CD4-positive, alpha-beta T cell (primary cell): ENCODE data around the gene ANKH. TPM values are rescaled to one million over a fixed set of nuclear protein-coding genes. Genes with fewer than 3 reads are reported as not detected.

Experiments used
- ATAC-seq: fragments of 200-7000 bp; cut with Tn5 transposase; one replicate; pipeline ENCODE4 v1.10.0; 2022; ENCODE audit warnings: mild to moderate bottlenecking; ENCODE audit not compliant: poor library complexity
- CTCF ChIA-PET: fragments of 350-600 bp; sonication (Branson Sonifier 250); formaldehyde crosslinking; loops from one replicate; lab custom pipeline; 2021; ENCODE audit warnings: antibody characterized with exemption, inconsistent platforms; lab: Charles Lee
- POLR2A ChIA-PET: fragments of 350-600 bp; sonication (Branson Sonifier 250); formaldehyde crosslinking; loops from one replicate; lab custom pipeline; 2021; ENCODE audit warnings: antibody characterized with exemption, inconsistent platforms; lab: Charles Lee
- DNase-seq, 14 experiments: peaks; one replicate each; pipeline ENCODE4 v3.0.0-alpha.2; 2013 to 2020; ENCODE audit warnings: mixed read lengths in 2 of 14
- H3K27ac ChIP-seq, 2 donors: one replicate each; pipeline versions ENCODE4 v1.5.1 to v1.7.0; 2013; ENCODE audit warnings: low read length in 2 of 2, low read depth in 1 of 2, mild to moderate bottlenecking in 1 of 2
- H3K27me3 ChIP-seq, 2 experiments: 1 replicate in 1 of 2; 2 replicates in 1 of 2; pipeline versions ENCODE4 v1.6.1 to v1.7.0; 2013; ENCODE audit warnings: low read length in 2 of 2, control low read depth in 1 of 2, mild to moderate bottlenecking in 1 of 2, moderate library complexity in 1 of 2; ENCODE audit not compliant: insufficient read depth in 2 of 2, control insufficient read depth in 1 of 2
- H3K36me3 ChIP-seq: one replicate; pipeline ENCODE4 v1.6.1; 2013; ENCODE audit warnings: low read length, control low read depth; ENCODE audit not compliant: insufficient read depth
- H3K4me1 ChIP-seq: one replicate; pipeline ENCODE4 v1.6.1; 2013; ENCODE audit warnings: low read length, control low read depth; ENCODE audit not compliant: insufficient read depth
- H3K4me3 ChIP-seq: one replicate; pipeline ENCODE4 v1.5.1; 2013; ENCODE audit warnings: mild to moderate bottlenecking, low read length, moderate library complexity
- H3K9me3 ChIP-seq, 2 experiments: 1 replicate in 1 of 2; 2 replicates in 1 of 2; pipeline versions ENCODE4 v1.6.1 to v1.7.0; 2013; ENCODE audit warnings: low read length in 2 of 2, mild to moderate bottlenecking in 2 of 2, control low read depth in 1 of 2, moderate library complexity in 1 of 2; ENCODE audit not compliant: control insufficient read depth in 1 of 2, insufficient read depth in 1 of 2
- H3K27ac Mint-ChIP-seq: one replicate; pipeline ENCODE4 v1.8.0; 2020; ENCODE audit warnings: mixed read lengths
- H3K27me3 Mint-ChIP-seq: one replicate; pipeline ENCODE4 v1.8.0; 2021; ENCODE audit warnings: mixed read lengths
- H3K36me3 Mint-ChIP-seq: one replicate; pipeline ENCODE4 v1.8.0; 2021; ENCODE audit warnings: low read depth, mixed read lengths
- H3K4me1 Mint-ChIP-seq: one replicate; pipeline ENCODE4 v1.8.0; 2021; ENCODE audit warnings: low read depth, mixed read lengths
- H3K4me3 Mint-ChIP-seq: one replicate; pipeline ENCODE4 v1.8.0; 2020; ENCODE audit warnings: mild to moderate bottlenecking, mixed read lengths
- H3K9me3 Mint-ChIP-seq: one replicate; pipeline ENCODE4 v1.8.0; 2020; ENCODE audit warnings: mixed read lengths
- CTCF ChIP-seq: fragments of 200-600 bp; IDR thresholded peaks from one replicate; pipeline ENCODE4 v1.8.0; 2022; ENCODE audit warnings: antibody characterized with exemption, mild to moderate bottlenecking
- intact Hi-C, 2 experiments: fragments of 100-400 bp; cut with DNase I in 1 of 2; cut with micrococcal nuclease in 1 of 2; formaldehyde crosslinking; loops; one replicate each; pipeline versions ENCODE4 v1.15.1 to v1.9.0; 2023 to 2025; cut with DNase I, micrococcal nuclease
- total RNA-seq, 174 experiments: library from RNA in 2 of 174; stranded (reverse) in 2 of 174; gene quantifications; one replicate each; pipeline ENCODE4 v1.2.3 and lab custom pipeline; 2021 to 2026

The ANKH gene
- total RNA-seq, 2 experiments from 2014 or later, result 69.5 to 72.3 TPM

GRCh38 chr5:14873790-14874189, 2.2 kb upstream of the ANKH start:
- Histone ChIP-seq H3K27ac (no peak overlapping the region), H3K9me3 (no peaks in the 10 kb centered on the region), H3K27me3 (no peaks in the 10 kb centered on the region), H3K36me3 (no peaks in the 10 kb centered on the region), H3K4me3 (no peak overlapping the region), H3K4me1 (peaks cover 21% of the 10 kb centered on the region)
- Mint-ChIP-seq H3K4me1 (peaks cover 34% of the 10 kb centered on the region), H3K36me3 (peaks cover 8% of the 10 kb centered on the region), H3K27ac (peak overlapping the region; percentile 53), H3K9me3 (no peaks in the 10 kb centered on the region), H3K27me3 (no peaks in the 10 kb centered on the region), H3K4me3 (peak overlapping the region; percentile 77)
- CTCF ChIA-PET, result interaction anchor here (0.9 to 1.1 kb wide), 2 partner anchors 147 to 188 kb away, joined by 5 to 6 read pairs; no protein-coding TSS in a partner anchor
- ATAC-seq, result no peak
- no peak for TF ChIP-seq CTCF
- intact Hi-C loops, result loop anchor here (2.0 to 5.0 kb wide), 5 partner anchors 129 to 291 kb away; partner anchors contain the start of gene OTULINL (in 1 of the 2)
- DNase-seq, result no peak
- POLR2A ChIA-PET, result interaction anchor here (1.0 to 4.5 kb wide), 5 partner anchors 64 to 188 kb away, joined by 3 to 35 read pairs (median 3); no protein-coding TSS in a partner anchor

- Histone ChIP-seq H3K9me3 (no peaks in the 10 kb centered on the region), H3K27ac (peak overlapping the region in 1 of 2 donors; percentile 64), H3K36me3 (no peaks in the 10 kb centered on the region), H3K4me3 (peak overlapping the region; percentile 82), H3K4me1 (peaks cover 24% of the 10 kb centered on the region), H3K27me3 (no peaks in the 10 kb centered on the region)
- POLR2A ChIA-PET, result interaction anchor here (0.5 to 4.5 kb wide), 8 partner anchors 52 to 224 kb away, joined by 3 to 35 read pairs (median 3); no protein-coding TSS in a partner anchor
- intact Hi-C loops, result loop anchor here (2.0 to 5.0 kb wide), 5 partner anchors 129 to 291 kb away; partner anchors contain the start of gene OTULINL (in 1 of the 2)
- Mint-ChIP-seq H3K4me1 (peaks cover 37% of the 10 kb centered on the region), H3K9me3 (no peaks in the 10 kb centered on the region), H3K27ac (peak overlapping the region; percentile 87), H3K36me3 (peaks cover 8% of the 10 kb centered on the region), H3K27me3 (no peaks in the 10 kb centered on the region), H3K4me3 (peak overlapping the region; percentile 92)
- CTCF ChIA-PET, result interaction anchor here (0.9 to 1.3 kb wide), 4 partner anchors 32 to 187 kb away, joined by 3 to 6 read pairs (median 4); no protein-coding TSS in a partner anchor
- DNase-seq, result peak in 4 of 14 experiments; percentile 17 to 35 (median 25)
- no peak for ATAC-seq
- no peak for TF ChIP-seq CTCF
Observed at GRCh38 chr5:14873093-14873492, 1.5 kb upstream of the ANKH start.

GRCh38 chr5:14872070-14872989, 752 bp upstream of the ANKH start:
- H3K27ac ChIP-seq, result peak overlapping the region; percentile 64 to 70
- DNase-seq (peak; percentile 23 to 81 (median 46)), ATAC-seq (peak; percentile 29)
- Mint-ChIP-seq H3K27me3 (no peaks in the 10 kb centered on the region), H3K36me3 (peaks cover 8% of the 10 kb centered on the region), H3K4me1 (peaks cover 36% of the 10 kb centered on the region), H3K4me3 (peak overlapping the region; percentile 92), H3K27ac (peak overlapping the region; percentile 87), H3K9me3 (no peaks in the 10 kb centered on the region)
- no peaks in the 10 kb centered on the region for H3K36me3 ChIP-seq
- POLR2A ChIA-PET, result interaction anchor here (0.9 to 4.5 kb wide), 7 partner anchors 23 to 187 kb away, joined by 3 to 35 read pairs (median 3); no protein-coding TSS in a partner anchor
- TF ChIP-seq CTCF, result no peak
- CTCF ChIA-PET, result interaction anchor here (1.0 to 2.3 kb wide), 4 partner anchors 32 to 187 kb away, joined by 3 to 22 read pairs (median 4); no protein-coding TSS in a partner anchor
- H3K27me3 ChIP-seq, result no peaks in the 10 kb centered on the region
- peak overlapping the region; percentile 82 for H3K4me3 ChIP-seq
- peaks cover 23% of the 10 kb centered on the region for H3K4me1 ChIP-seq
- no peaks in the 10 kb centered on the region for H3K9me3 ChIP-seq
- intact Hi-C loops, result loop anchor here (2.0 to 5.0 kb wide), 5 partner anchors 130 to 290 kb away; partner anchors contain the start of gene OTULINL (in 1 of the 2)
